COLO668 (cell line): Measurements from ENCODE around the gene PCBP3.

Experiments used
- DNase-seq: peaks from one replicate; lab custom pipeline; 2025; ENCODE audit not compliant: unreplicated experiment; lab: John Stamatoyannopoulos, UW

Gene PCBP3

DNA sequence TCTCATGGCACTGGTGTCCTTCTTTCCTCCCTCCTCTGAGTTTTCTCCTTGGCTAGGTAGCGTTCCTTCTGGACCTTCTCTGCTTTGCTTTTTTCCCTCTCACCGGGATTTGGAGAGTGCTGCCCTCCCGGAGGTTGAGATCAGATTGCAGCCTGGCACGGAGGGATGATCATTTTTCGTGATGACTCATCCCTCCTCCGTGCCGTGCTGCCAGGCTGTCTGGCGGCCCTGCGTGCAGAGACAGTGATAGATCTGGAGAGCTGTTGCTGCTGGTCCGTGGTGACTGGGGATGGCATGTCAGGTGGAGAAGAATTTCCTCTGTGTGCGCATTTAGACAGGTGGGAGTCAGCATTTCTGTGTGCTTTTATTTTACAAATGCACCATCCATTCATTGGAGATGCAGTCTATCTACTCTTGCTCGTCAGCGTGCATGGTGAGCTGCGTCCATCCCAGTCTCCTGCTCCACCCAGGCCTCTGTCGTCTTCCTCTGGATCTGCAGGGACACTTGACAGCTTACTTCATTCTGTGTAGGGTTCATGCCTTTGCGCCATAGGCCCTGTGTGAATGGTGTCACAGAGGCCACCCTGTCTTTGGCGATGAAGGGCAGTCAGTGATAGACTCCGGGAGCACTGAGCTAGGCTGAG lies 104.4 kb downstream of the PCBP3 start:
- peak; percentile 83 for DNase-seq

DNA sequence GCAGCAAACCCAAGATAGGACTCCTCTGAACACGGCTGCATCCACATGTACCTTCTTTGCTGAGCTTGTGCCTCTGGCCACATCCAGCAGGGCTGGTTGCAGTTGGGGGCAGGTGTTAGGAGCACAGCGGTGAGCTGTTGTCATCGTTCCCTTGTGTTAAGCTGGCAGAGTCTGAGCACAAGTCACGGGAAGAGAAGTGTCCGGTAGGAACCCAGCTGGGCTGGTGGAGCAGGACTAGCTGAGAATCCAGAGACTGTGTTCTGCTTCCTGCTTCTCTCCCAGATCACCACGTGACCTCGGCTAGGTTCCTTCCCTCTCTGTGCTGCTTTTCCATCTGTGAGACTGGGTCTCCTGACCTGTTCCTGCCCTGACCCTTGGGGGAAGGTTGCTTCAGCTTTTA lies 105.1 kb downstream of the PCBP3 start:
- no peak for DNase-seq

DNA sequence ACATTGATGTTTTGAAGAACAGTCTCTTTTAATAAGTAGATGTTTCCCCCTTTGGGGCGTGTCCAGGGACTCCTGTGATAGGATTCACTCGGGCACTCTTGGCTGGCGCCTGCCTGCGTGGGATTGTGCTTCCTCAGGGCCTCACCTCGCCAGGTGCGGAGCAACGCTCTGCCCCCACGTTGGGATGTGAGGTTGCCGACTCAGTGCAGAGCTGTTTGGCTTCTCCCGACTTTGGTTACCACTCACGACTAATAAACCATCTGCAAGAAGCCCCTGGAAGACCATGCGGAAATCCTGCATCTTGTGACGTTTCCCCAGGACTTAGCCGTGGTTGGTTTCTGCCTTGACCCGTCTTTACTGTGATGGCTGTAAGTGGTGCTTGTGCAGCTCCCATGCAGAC lies 106.4 kb downstream of the PCBP3 start:
- no peak for DNase-seq

DNA sequence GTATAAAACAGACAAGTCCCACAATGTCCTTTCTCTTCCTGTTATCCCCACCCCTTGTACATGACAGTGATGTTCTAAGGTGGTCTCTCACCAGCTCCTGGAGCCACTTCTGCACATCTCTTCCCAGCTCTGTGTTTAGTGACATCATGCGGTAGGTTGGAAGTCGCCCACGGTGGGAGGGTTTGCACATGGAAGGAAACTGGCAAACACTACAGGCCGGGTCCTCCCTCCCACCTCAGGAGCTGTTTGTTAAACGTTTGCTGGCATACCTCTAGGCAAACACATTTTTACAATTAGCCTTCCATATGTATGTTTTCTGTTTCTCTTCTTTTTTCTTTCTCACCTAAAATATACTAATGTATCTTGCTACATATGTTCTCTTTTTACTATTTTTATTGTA lies 107.4 kb downstream of the PCBP3 start:
- DNase-seq = no peak

DNA sequence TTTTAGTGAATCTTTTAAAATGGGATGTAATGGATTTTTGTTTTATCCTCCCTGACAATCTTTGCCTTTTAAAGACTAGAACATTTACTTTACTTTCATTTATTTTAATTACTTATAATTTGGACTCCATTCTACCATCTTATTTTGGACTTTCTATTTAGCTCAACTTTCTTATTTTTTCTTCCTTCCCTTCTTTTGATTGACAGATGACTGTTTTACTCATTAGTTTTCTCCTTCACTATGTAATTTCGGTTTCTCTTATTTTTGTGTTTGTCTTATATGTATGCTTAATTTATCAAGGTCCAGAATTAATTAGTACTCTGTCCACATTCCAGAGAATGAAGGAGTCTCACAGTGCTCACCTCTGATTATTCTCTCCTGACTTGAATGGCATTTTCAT lies 109.9 kb downstream of the PCBP3 start:
- no peak for DNase-seq

DNA sequence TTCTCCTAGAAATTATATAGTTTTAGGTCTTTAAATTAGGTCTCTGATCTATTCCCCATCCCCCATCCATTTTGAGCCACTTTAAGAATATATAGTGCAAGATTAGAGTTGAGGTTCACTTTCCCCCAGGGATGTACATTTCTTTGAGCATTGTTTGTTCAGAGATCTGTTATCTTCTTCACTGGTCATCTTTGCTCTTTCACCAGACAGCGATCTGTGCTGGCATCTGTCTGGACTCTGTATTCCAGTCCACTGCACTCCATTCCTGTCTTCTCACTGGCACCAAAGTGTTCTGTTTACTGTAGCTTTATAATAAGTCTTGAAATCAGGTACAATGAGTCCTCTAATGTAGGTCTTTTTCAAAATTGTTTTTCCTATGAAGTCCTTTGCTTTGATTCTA lies 112.5 kb downstream of the PCBP3 start:
- DNase-seq = no peak

DNA sequence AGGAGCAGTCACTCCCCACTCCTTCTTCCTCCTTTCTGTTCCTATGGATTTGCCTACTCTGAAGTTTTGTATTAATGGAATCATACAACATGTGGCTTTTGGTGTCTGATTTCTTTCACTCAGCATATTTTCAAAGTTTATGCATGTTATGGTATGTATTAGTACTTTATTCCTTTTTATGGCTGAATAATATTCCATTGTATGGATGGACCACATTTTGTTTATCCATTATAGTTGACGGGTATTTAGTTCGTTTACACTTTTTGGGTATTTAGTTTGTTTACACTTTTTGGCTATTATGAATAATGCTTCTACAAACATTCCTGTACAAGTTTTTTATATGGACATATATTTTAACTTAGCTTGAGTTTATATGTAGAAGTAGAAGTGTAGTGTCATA lies 113.1 kb downstream of the PCBP3 start:
- DNase-seq = no peak

DNA sequence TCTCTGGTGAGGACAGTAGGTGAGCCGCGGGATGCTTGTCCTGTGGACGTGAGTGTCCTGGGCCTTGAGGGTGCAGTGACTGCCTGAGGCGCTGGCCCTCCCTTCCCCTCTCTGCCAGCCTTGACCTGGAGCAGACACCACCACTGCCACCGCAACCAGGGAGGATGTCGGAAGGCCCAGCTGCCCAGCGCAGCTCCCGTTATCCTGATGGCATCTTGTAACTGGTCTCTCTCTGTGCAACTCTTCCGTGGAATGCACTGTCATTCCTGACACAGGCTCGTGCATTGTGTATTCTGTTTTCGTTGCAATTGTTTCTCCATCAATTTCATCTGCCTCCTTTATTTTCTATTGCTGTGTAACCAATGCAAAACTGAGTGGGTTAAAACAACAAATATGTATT lies 118.2 kb downstream of the PCBP3 start:
- no peak for DNase-seq

DNA sequence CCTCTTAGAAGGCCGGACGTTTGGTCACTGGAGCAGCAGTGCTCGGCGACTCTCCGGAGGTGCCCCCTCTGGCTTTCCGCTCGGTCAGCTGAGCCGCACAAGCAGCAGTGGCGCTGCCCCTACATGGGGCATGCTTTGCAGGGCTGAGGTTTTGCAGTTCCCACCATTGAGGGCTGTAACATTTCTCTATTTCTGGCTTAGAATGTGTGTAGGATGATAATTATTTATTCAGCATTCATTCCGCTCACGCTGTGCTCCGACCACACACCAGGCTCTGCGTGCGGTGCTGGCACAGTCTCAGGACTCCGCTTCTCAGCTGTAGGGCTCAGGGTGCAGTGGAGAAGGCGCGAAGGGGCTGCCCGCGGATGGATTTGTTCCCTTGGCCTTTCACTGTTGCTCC lies 119.5 kb downstream of the PCBP3 start:
- DNase-seq = no peak

DNA sequence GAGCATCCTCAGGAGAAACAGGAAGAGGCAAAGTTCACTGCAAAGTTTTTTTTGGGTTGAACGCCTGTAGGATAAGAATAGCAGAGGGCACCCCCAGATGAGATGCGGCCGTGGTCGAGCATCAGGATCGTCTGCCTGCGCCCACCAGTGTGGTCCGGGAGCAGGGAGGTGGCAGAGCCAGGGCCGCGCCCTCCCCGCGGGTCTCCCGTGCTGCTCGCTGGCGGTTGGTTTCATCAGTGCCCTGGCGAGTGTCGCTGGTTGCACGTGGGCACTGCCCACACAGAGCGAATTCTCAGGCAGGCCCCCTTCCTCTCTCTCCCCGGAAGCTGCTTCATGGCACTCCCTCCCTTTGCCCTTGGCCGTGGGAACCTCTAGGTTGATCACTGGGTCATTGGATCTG lies 120.0 kb downstream of the PCBP3 start:
- no peak for DNase-seq

DNA sequence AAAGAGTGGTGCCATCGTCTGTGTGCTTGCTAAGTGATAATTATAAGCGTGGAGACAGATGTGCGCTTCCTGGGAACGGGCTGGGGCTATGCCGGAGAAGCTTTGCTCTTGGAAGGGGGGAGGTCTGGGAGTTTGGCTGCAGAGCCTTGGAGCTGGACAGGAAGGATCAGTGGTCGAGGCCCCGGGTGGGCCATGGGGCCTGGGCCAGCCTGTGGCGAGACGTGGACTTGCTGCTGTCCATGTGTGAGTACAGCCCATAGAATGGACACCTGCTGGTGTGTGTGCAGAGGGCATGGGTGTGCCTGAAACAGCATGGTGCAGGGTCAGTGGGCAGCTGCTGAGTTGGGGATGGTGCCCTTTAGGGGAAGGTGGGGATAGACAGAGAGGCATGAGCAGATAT lies 121.3 kb downstream of the PCBP3 start:
- no peak for DNase-seq

DNA sequence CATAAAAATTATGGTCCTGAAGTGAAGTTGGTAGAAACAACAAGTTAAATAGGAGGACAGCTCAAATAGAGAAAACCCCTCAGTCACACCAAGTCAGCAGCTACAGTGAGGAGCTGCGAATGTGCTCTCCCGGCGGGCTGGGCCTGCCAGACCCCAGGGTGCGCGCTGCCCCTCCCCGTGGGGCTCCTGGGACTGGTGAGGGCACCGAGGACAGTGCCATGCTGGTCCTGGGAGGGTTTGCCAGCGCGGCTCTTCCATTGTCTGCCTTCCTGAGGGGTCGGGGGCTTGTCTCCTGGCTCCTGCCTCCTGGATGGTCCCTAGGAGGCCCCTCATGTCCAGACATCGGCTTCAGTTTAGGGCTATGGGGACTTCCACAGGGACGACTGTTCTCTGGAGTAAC lies 121.8 kb downstream of the PCBP3 start:
- DNase-seq = no peak

DNA sequence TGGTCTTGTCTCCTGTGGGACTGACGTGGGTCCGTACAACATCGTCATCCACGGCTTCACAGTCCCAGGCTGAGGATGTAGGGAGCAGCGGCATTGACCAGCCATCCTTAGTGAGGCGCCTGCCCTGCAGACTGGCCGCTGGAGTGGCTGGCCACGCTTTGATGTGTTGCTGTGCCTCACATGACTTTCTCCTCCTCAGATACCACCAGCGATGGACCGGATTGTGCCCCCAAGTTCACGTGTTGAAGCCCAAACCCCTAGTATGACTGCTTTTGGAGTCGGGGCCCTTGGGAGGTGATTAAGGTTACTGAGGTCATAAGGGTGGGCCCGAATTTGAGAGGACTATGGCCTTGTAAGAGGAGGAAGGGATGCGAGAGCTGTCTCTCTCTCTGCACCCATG lies 122.5 kb downstream of the PCBP3 start:
- DNase-seq = no peak

DNA sequence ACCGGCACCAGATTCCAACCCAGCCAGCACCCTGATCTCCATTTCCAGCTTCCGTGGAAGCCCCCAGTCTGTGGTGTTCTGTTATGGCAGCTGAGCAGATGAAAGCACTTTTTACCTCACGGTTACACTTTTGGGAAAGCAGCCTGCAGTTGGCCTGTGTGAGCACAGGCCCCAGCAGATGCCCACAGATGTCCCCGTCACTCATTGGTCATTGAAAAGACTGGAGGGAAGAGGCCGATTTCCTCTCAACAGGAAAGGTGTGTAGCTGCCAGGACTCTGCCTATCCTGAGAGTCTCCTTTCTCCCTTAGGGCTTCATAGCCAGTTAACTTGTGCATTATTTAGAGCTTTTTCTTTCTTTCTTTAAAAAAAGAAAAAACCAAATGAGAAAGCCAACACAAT lies 123.0 kb downstream of the PCBP3 start:
- DNase-seq = no peak

DNA sequence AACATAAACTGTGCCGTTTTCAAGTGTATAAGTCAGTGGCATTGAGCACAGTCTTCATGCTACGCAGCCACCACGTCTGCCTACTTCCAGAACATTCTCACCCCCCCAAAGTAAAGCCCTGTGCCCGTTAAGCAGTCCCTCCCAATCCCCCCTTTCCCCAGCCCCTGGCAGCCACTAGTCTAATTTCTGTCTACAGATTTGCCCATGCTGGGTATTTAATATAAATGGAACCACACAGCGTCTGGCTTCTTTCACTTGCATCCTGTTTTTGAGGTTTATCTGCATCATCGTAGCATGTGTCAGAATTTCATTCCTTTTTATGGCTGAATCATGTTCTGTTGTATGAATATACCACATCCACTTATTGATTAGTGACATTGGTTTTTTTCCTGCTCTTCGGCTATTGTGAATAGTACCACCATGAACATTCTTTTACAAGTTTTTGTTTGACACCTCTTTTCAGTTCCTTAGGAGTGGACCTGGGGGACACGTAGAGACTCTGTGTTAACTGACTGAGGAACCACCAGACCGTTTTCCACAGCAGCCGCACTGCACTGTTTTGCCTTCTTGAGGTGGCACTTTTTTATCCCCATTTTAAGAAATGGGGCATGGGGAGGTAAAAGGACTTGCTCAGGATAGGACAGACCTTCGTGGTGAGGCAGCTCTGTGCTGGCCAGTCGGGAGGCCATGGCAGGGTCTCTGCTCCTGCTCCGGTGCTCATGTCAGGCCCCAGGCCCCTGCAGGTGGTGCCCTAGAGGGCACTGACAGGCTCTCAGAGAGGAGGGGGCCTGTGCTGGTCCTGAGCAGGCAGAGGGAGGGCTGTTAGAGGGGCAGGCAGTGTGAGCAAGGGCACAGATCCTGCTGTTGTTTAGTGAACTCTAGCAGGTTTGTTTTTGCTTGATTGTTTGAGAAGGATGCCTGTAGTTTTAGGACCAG lies 123.8 kb downstream of the PCBP3 start:
- DNase-seq = no peak

DNA sequence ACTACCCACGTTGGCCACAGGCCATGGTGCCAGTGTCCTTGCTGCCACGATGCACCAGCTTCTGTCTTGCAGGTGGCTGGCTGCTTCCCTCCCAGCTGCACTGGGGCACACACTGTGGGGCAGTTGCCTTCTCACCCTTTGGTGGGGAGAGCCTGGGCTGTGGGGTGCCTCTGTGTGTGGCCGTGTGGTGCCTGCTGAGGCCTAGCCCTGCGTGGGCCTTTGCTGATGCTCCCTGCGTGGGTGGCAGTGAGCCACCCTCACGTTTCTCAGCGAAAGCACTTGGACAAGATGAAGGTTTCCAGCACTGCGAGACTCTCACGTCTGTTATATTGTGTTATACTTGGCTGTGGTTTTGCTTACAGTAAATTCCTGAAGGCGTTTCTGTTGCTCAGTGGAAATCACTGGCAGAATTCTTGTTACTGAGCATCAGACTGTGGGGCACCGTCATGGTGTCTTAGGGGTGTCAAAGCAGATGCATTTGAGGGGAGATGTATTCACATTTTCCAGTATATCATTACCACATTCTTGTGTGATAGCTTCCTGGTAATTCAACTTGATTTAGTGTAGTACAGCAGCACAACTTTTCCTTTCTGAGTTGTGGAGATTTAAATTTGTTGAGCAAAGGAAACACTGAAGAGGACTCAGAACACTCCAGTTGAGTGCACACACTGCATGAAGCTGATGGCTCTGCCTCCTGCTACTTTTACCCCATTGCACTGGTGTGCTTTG lies 124.7 kb downstream of the PCBP3 start:
- no peak for DNase-seq

DNA sequence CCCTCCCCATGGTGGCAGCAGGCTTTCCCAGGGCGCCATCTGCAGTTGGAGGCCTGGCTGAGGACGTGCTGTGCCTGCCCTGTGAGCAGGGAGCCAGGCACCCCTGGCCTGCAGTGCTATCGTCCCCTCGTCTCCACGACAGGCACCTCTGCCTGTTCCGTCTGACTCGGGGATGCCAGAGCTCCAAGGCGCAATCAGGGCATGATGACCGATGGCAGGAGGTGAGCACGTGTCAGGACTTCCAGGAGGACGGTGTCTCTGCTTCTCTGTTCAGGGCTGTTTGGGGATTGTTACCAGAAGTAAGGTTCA lies 125.2 kb downstream of the PCBP3 start:
- DNase-seq = no peak

DNA sequence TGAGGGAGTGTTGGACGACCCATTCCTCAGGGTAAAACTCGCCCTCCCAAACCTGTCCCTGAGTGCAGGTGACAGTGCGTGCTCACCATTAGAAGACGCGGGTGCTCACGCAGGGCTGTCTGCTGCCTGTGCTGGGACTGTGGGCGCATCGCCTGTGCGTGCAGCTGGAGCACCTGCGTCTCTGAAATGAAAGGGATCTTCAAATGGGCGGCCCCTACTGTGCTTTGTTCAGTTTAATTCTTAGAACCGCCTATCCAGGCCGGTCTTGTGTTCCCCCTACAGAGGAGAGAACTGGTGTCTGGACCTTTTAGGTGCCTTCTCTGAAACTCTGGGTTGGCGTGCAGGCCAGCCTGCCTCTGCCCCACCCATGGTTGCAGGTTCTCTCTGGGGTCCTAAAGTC lies 125.8 kb downstream of the PCBP3 start:
- DNase-seq = no peak

DNA sequence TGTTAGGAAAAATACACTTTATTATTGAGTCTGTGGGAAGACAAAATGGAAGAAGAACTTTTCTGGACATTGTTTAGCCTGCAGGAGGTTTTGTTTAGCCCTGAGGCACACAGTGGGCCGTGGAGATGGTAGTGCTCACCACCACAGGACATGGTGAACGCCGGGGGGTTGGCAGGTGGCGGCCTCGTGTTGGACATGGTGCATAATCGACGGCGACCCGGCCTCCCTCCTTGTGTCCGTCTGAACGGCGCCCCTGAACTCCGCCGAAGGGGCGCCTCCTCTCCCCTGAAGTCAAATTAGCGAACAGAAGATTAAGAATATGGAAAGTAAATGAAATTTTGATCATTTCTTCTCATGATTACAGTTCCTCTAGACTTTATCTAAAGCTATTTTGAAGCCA lies 126.4 kb downstream of the PCBP3 start:
- DNase-seq = no peak

DNA sequence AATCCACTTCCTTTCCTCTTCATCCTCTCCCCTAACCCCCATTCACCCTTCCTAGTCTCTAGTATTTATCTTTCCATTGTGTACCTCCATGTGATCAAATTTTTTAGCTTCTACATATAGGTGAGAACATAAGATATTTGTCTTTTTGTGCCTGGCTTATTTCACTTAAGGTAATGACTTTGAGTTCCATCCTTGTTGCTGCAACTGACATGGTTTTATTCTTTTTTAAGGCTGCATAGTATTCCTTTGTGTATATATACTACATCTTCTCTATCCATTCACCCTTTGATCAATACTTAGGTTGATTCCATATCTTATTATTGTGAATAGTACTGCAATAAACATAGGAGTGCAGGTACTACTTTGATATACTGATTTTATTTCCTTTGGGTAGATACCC lies 128.7 kb downstream of the PCBP3 start:
- DNase-seq = no peak

DNA sequence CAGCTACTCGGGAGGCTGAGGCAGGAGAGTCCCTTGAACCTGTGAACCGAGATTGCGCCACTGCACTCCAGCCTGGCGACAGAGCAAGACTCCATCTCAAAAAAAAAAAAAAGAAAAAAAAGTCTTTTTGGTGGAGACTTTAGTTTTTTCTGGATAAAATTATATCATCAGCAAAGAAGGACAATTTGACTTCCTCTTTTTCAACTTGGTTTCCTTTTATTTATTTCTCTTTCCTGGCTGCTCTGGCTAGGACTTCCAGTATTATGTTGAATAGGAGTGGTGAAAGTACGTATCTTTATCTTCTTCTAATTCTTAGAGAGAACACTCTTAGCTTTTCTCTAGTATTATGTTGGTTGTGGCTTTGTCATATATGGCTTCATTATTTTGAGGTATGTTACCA lies 130.8 kb downstream of the PCBP3 start:
- no peak for DNase-seq

DNA sequence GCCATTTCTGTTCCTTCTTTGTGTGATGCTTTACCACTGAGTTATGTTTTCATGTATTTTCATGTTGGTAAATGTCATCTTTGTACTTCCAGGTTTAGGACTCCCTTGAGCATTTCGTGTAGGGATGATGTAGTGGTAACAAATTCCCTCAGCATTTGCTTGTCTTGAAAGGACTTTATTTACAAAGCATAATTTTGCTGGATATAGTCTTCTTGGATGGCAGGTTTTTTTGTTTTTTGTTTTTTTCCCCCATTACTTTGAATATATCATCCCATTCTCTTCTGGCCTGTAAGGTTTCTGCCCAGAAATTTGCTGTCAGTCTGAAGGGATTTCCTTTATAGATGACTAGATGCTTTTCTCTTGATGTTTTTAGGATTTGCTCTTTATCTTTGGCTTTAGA lies 133.4 kb downstream of the PCBP3 start:
- no peak for DNase-seq
